Measurements from ENCODE around the gene SF3A1. TPM values are rescaled to one million over a fixed set of nuclear protein-coding genes. Genes with fewer than 3 reads are reported as not detected.

Gene SF3A1
- total and polyA plus RNA-seq, 3 experiments from 2014 or later = 139 to 241 (median 235) TPM

- no peak for DNase-seq
- peaks cover 61% of the 10 kb centered on the region for H3K4me1 ChIP-seq (ENCODE audit: insufficient read depth, low read length)
- no peaks in the 10 kb centered on the region for H3K27me3 Mint-ChIP-seq
- no peaks in the 10 kb centered on the region for H3K27me3 ChIP-seq (ENCODE audit: insufficient read depth, low read length, poor library complexity, severe bottlenecking)
- H3K36me3 ChIP-seq (ENCODE audit: insufficient read depth, low read length) = peaks cover 1% of the 10 kb centered on the region
- ChIA-PET CTCF (interaction anchor here (1.9 to 7.6 kb wide), 3 partner anchors 12 to 37 kb away, joined by 7 to 53 read pairs (median 45); partner anchors contain the start of gene CASTOR1), POLR2A (interaction anchor here (0.9 to 7.0 kb wide), 4 partner anchors 9 to 36 kb away, joined by 3 to 71 read pairs (median 36); partner anchors contain the start of genes CASTOR1, CCDC157 and SF3A1)
- peak overlapping the region; percentile 86 for H3K4me3 ChIP-seq (ENCODE audit: low read length)
- peak overlapping the region; percentile 67 for H3K27ac ChIP-seq (ENCODE audit: low read depth, low read length)
- no peaks in the 10 kb centered on the region for H3K9me3 Mint-ChIP-seq
- H3K4me3 Mint-ChIP-seq = peak overlapping the region; percentile 86 to 95 (median 91)
- H3K27ac Mint-ChIP-seq = peak overlapping the region; percentile 74 to 92 (median 86)
- H3K36me3 Mint-ChIP-seq = peaks cover 0 to 40% (median 5%) of the 10 kb centered on the region in 3 donors
- no peaks in the 10 kb centered on the region for H3K9me3 ChIP-seq (ENCODE audit: low read length)
- H3K4me1 Mint-ChIP-seq = peaks cover 52 to 61% (median 61%) of the 10 kb centered on the region in 3 donors
Measured at GRCh38 chr22:30325724-30326254, 30.9 kb downstream of the SF3A1 start.

DNA sequence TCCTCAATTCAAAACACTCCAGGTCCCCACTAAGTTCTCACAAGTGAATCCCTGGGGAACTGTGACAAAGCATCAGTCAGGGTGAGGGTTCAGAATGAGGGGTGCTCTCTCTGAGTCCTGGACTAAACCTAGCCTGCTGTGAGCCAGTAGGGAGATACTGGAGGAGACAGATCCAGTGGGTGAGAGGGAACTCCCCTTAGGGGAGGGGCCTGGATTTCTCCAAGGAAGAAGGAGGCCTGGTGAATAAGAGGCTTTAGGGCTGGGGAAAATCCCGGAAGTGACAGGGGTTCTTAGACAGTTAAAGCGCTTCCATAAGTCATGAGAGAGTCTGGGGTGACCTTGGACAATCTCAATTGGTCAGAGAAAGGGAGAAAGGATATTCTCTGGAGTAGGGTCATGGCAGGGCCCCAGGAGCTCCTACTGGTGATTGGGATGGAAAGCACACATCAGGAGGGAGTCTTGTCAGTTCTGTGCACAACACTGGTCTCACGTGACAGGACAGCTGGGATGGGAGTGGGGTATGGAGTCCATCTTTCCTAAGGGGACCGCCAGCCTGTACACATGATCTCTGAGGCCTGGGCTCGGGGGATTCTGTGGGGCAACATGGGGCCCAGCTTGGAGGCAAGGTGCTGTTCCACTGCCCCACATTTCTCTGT, 31.5 kb downstream of the SF3A1 start:
- Mint-ChIP-seq H3K27me3 (no peaks in the 10 kb centered on the region), H3K4me3 (peak overlapping the region; percentile 86 to 95 (median 91)), H3K9me3 (no peaks in the 10 kb centered on the region), H3K36me3 (peaks cover 0 to 41% (median 3%) of the 10 kb centered on the region in 3 donors), H3K4me1 (peaks cover 58 to 67% (median 67%) of the 10 kb centered on the region in 3 donors), H3K27ac (peak overlapping the region; percentile 74 to 95 (median 88))
- no peak for DNase-seq
- peak overlapping the region; percentile 86 for H3K4me3 ChIP-seq (ENCODE audit: low read length)
- H3K4me1 ChIP-seq (ENCODE audit: insufficient read depth, low read length) = peaks cover 67% of the 10 kb centered on the region
- no peaks in the 10 kb centered on the region for H3K27me3 ChIP-seq (ENCODE audit: insufficient read depth, low read length, poor library complexity, severe bottlenecking)
- H3K36me3 ChIP-seq (ENCODE audit: insufficient read depth, low read length) = peaks cover 3% of the 10 kb centered on the region
- ChIA-PET POLR2A (interaction anchor here (0.9 to 7.0 kb wide), 5 partner anchors 8 to 36 kb away, joined by 3 to 71 read pairs (median 26); partner anchors contain the start of genes CASTOR1, CCDC157 and SF3A1), CTCF (interaction anchor here (0.7 to 7.6 kb wide), 5 partner anchors 12 to 61 kb away, joined by 3 to 53 read pairs (median 7); partner anchors contain the start of genes CASTOR1, CCDC157 and SF3A1)
- no peaks in the 10 kb centered on the region for H3K9me3 ChIP-seq (ENCODE audit: low read length)
- peak overlapping the region; percentile 67 for H3K27ac ChIP-seq (ENCODE audit: low read depth, low read length)

DNA sequence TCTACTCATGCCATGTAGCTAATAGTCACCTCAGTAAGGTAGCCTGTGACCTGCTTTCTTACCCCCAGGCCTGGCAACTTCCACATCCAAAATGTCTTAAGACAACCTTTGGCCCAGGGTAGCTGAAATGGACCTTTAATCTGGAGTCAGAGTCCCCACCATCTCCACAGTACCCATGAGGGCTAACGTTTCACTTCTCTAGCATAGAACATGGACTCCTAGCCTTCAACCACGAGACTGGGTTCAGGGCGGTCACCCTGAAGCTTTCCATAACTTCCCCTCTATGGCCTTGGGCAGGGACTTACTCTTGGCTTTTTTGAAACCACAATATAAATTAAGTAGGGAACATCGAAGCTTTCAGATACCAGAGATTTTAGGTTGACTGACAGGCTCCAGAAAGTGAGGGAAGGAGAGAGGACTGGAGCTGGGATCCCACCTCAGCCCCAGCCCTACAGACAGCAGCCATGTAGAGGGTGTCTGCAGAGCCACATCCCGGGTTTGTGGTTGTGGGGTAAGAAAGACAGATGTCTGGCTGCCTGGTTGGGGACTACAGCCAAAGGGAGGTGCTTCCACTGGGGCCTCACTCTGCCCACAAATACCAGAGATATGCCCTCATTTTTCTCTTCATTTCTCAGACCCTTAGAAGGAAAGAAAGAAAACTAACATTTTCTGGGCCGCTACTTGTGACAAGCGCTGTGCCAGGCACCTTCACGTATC, 32.5 kb downstream of the SF3A1 start:
- peaks cover 0 to 47% (median 3%) of the 10 kb centered on the region in 3 donors for H3K36me3 Mint-ChIP-seq
- no peaks in the 10 kb centered on the region for H3K9me3 ChIP-seq (ENCODE audit: low read length)
- H3K4me1 ChIP-seq (ENCODE audit: insufficient read depth, low read length) = peaks cover 77% of the 10 kb centered on the region
- H3K27me3 ChIP-seq (ENCODE audit: insufficient read depth, low read length, poor library complexity, severe bottlenecking) = no peaks in the 10 kb centered on the region
- H3K4me3 ChIP-seq (ENCODE audit: low read length) = peak overlapping the region; percentile 86
- H3K36me3 ChIP-seq (ENCODE audit: insufficient read depth, low read length) = peaks cover 13% of the 10 kb centered on the region
- H3K27ac Mint-ChIP-seq = peak overlapping the region; percentile 36 to 92 (median 83)
- no peak overlapping the region for H3K27ac ChIP-seq (ENCODE audit: low read depth, low read length)
- no peaks in the 10 kb centered on the region for H3K9me3 Mint-ChIP-seq
- CTCF ChIA-PET = interaction anchor here (1.6 to 7.6 kb wide), 3 partner anchors 16 to 62 kb away, joined by 4 to 53 read pairs (median 45); partner anchors contain the start of gene CASTOR1
- POLR2A ChIA-PET = interaction anchor here (1.0 to 7.0 kb wide), 4 partner anchors 10 to 36 kb away, joined by 4 to 71 read pairs (median 6); partner anchors contain the start of gene CASTOR1
- peak in 4 of 5 donors; percentile 27 to 63 (median 52) for DNase-seq
- peaks cover 68 to 77% (median 77%) of the 10 kb centered on the region in 3 donors for H3K4me1 Mint-ChIP-seq
- no peaks in the 10 kb centered on the region for H3K27me3 Mint-ChIP-seq
- peak overlapping the region; percentile 86 to 95 (median 91) for H3K4me3 Mint-ChIP-seq

DNA sequence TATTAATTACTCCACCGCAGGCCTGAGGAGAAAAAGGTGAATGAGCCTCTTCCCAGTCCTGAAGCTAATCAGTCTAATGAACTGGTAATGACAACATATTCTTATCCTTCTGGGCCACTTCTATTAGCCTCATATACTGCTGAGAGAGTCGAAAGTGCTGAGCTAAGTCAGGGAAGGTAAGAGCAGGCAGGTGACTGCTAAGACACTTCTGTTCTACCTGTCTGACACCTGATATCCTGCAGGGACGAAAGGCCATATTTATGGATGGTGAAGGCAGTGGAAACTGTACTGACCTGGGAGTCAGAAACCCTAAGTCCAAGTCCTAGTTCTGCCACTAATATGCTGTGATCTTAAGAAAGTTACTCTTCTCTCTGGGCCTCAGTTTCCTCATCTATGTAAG, 33.4 kb downstream of the SF3A1 start:
- Histone ChIP-seq H3K4me1 (ENCODE audit: insufficient read depth, low read length) (peaks cover 87% of the 10 kb centered on the region), H3K4me3 (ENCODE audit: low read length) (no peak overlapping the region), H3K27me3 (ENCODE audit: insufficient read depth, low read length, poor library complexity, severe bottlenecking) (no peaks in the 10 kb centered on the region), H3K36me3 (ENCODE audit: insufficient read depth, low read length) (peaks cover 13% of the 10 kb centered on the region), H3K9me3 (ENCODE audit: low read length) (no peaks in the 10 kb centered on the region), H3K27ac (ENCODE audit: low read depth, low read length) (no peak overlapping the region)
- DNase-seq = no peak
- H3K9me3 Mint-ChIP-seq = no peaks in the 10 kb centered on the region
- H3K27ac Mint-ChIP-seq = peak overlapping the region in 5 of 8 donors; percentile 6 to 85 (median 68)
- peaks cover 77 to 86% (median 86%) of the 10 kb centered on the region in 3 donors for H3K4me1 Mint-ChIP-seq
- H3K4me3 Mint-ChIP-seq = peak overlapping the region; percentile 33 to 93 (median 90)
- peaks cover 0 to 51% (median 8%) of the 10 kb centered on the region in 3 donors for H3K36me3 Mint-ChIP-seq
- no peaks in the 10 kb centered on the region for H3K27me3 Mint-ChIP-seq
- ChIA-PET CTCF (interaction anchor here (0.7 to 7.6 kb wide), 3 partner anchors 15 to 113 kb away, joined by 4 to 53 read pairs (median 45); partner anchors contain the start of gene CASTOR1), POLR2A (interaction anchor here (1.0 to 7.0 kb wide), 3 partner anchors 18 to 35 kb away, joined by 4 to 71 read pairs (median 7); partner anchors contain the start of gene CASTOR1)

DNA sequence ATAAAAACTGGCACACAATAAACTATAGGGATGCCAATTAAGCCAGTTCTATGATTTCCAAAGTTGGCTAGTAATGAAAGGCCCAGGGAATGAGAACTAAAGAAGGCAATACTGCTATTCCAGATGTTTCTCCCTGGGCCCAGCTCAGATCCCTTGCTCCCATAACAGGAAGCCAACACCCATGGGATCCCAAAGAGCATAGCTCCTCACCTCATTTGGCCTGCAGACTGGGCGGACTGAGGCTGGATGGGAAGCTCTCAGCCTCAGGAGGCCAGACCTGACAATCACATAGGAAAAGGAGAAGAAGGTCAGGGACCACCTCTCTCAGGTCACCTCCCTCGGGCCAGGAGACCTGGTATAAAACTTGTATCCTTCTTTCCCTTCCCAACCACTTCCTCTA, 35.2 kb downstream of the SF3A1 start:
- Mint-ChIP-seq H3K36me3 (peaks cover 0 to 61% (median 8%) of the 10 kb centered on the region in 3 donors), H3K4me1 (peaks cover 83 to 93% (median 93%) of the 10 kb centered on the region in 3 donors), H3K27ac (peak overlapping the region in 7 of 8 donors; percentile 50 to 81 (median 73)), H3K4me3 (peak overlapping the region in 4 of 7 donors; percentile 20 to 78 (median 24)), H3K9me3 (no peaks in the 10 kb centered on the region), H3K27me3 (no peaks in the 10 kb centered on the region)
- H3K9me3 ChIP-seq (ENCODE audit: low read length) = no peaks in the 10 kb centered on the region
- H3K36me3 ChIP-seq (ENCODE audit: insufficient read depth, low read length) = peaks cover 13% of the 10 kb centered on the region
- DNase-seq = no peak
- H3K4me1 ChIP-seq (ENCODE audit: insufficient read depth, low read length) = peaks cover 94% of the 10 kb centered on the region
- H3K4me3 ChIP-seq (ENCODE audit: low read length) = no peak overlapping the region
- no peaks in the 10 kb centered on the region for H3K27me3 ChIP-seq (ENCODE audit: insufficient read depth, low read length, poor library complexity, severe bottlenecking)
- POLR2A ChIA-PET = interaction anchor here (7.0 kb wide), 1 partner anchor 16 kb away, joined by 71 read pairs; no protein-coding TSS in a partner anchor
- no peak overlapping the region for H3K27ac ChIP-seq (ENCODE audit: low read depth, low read length)
- CTCF ChIA-PET = interaction anchor here (1.0 to 6.2 kb wide), 4 partner anchors 11 to 54 kb away, joined by 3 to 53 read pairs (median 4); partner anchors contain the start of gene CASTOR1

- Histone ChIP-seq H3K4me1 (ENCODE audit: insufficient read depth, low read length) (peaks cover 100% of the 10 kb centered on the region), H3K27me3 (ENCODE audit: insufficient read depth, low read length, poor library complexity, severe bottlenecking) (no peaks in the 10 kb centered on the region), H3K9me3 (ENCODE audit: low read length) (no peaks in the 10 kb centered on the region), H3K27ac (ENCODE audit: low read depth, low read length) (no peak overlapping the region), H3K36me3 (ENCODE audit: insufficient read depth, low read length) (peaks cover 13% of the 10 kb centered on the region), H3K4me3 (ENCODE audit: low read length) (no peak overlapping the region)
- Mint-ChIP-seq H3K9me3 (no peaks in the 10 kb centered on the region), H3K27me3 (no peaks in the 10 kb centered on the region), H3K4me3 (peak overlapping the region in 3 of 7 donors; percentile 34 to 54 (median 38)), H3K36me3 (peaks cover 0 to 59% (median 10%) of the 10 kb centered on the region in 3 donors), H3K4me1 (peaks cover 88 to 95% (median 95%) of the 10 kb centered on the region in 3 donors), H3K27ac (peak overlapping the region in 7 of 8 donors; percentile 73 to 92 (median 79))
- CTCF ChIA-PET = interaction anchor here (0.9 to 2.2 kb wide), 3 partner anchors 30 to 68 kb away, joined by 3 to 6 read pairs (median 4); no protein-coding TSS in a partner anchor
- DNase-seq = no peak
- POLR2A ChIA-PET = interaction anchor here (1.0 kb wide), 1 partner anchor 10 kb away, joined by 3 read pairs; no protein-coding TSS in a partner anchor
Measured at GRCh38 chr22:30320021-30320556, 36.6 kb downstream of the SF3A1 start.

Measured in CD8-positive, alpha-beta memory T cell (primary cell).